GDM1 (cell line): ENCODE results near the gene OR6K6.

Experiments
- DNase-seq: peaks from one replicate; lab custom pipeline; 2025; lab: John Stamatoyannopoulos, UW

The OR6K6 gene

GRCh38 chr1:158754420-158754819 is at the start of gene OR6K6:
Gene OR6K6, plus strand, starts transcription at chr1:158754720. Its CDS starts 168 bp downstream, at chr1:158754888.
- DNase-seq: no peak

GRCh38 chr1:158706096-158706495 is 48.4 kb upstream of the OR6K6 start:
- DNase-seq: no peak

- DNase-seq: no peak
Measured at GRCh38 chr1:158711098-158711497, 43.4 kb upstream of the OR6K6 start.

- no peak for DNase-seq
Measured at GRCh38 chr1:158714754-158715153, 39.8 kb upstream of the OR6K6 start.

- DNase-seq: no peak
Measured at GRCh38 chr1:158716335-158716734, 38.2 kb upstream of the OR6K6 start.

- no peak for DNase-seq
Measured at GRCh38 chr1:158717344-158717743, 37.2 kb upstream of the OR6K6 start.

GRCh38 chr1:158719664-158720063 is 34.9 kb upstream of the OR6K6 start:
- no peak for DNase-seq

- DNase-seq: no peak
Measured at GRCh38 chr1:158720620-158721019, 33.9 kb upstream of the OR6K6 start, which contains the start of gene OR6K3. Gene OR6K3, minus strand, starts transcription at chr1:158720720. Its CDS starts 2,605 bp downstream, at chr1:158718115.

GRCh38 chr1:158724442-158724841 is 30.1 kb upstream of the OR6K6 start:
- DNase-seq: no peak

GRCh38 chr1:158728510-158729225 is 25.9 kb upstream of the OR6K6 start:
- DNase-seq: no peak

- no peak for DNase-seq
Measured at GRCh38 chr1:158730453-158730852, 24.1 kb upstream of the OR6K6 start.

GRCh38 chr1:158731707-158732106 is 22.8 kb upstream of the OR6K6 start:
- DNase-seq: no peak

- no peak for DNase-seq
Measured at GRCh38 chr1:158732524-158732923, 22.0 kb upstream of the OR6K6 start.

- DNase-seq: no peak
Measured at GRCh38 chr1:158735848-158736247, 18.7 kb upstream of the OR6K6 start.

GRCh38 chr1:158752155-158752712 is 2.3 kb upstream of the OR6K6 start:
- no peak for DNase-seq

- no peak for DNase-seq
Measured at GRCh38 chr1:158771950-158772866, 17.7 kb downstream of the OR6K6 start, which contains the start of gene OR6N1. Gene OR6N1, minus strand, starts transcription at chr1:158772195. Its CDS starts 5,513 bp downstream, at chr1:158766682.

- no peak for DNase-seq
Measured at GRCh38 chr1:158781104-158781503, 26.6 kb downstream of the OR6K6 start, which contains the start of gene OR6N2. Gene OR6N2, minus strand, starts transcription at chr1:158781204. Its CDS starts 3,569 bp downstream, at chr1:158777635.

GRCh38 chr1:158793604-158794003 is 39.1 kb downstream of the OR6K6 start:
- no peak for DNase-seq

GRCh38 chr1:158794247-158794646 is 39.7 kb downstream of the OR6K6 start:
- no peak for DNase-seq

- DNase-seq: no peak
Measured at GRCh38 chr1:158798531-158798930, 44.0 kb downstream of the OR6K6 start.

GRCh38 chr1:158799689-158800088 is 45.2 kb downstream of the OR6K6 start:
- DNase-seq: no peak

GRCh38 chr1:158800526-158800925 is 46.0 kb downstream of the OR6K6 start:
- no peak for DNase-seq
